GM12878 (cell line): ENCODE measurements around the gene SNX32. TPM values are rescaled to one million over a fixed set of nuclear protein-coding genes. Genes with fewer than 3 reads are reported as not detected.

Experiments
- ATAC-seq: fragments of 200-7000 bp; cut with Tn5 transposase; 3 replicates; pipeline ENCODE4 v1.9.1; 2020; ENCODE audit warnings: mild to moderate bottlenecking, moderate library complexity
- BruUV-seq: library from RNA; stranded (reverse); fragments of 400-500 nt; replicated peaks from 2 replicates; lab custom pipeline; 2021; lab: Mats Ljungman, UMichigan
- CTCF ChIA-PET: fragments of 300-600 bp; sonication (Branson Sonifier 250); formaldehyde crosslinking; extraction: SDS; loops from one replicate; lab custom pipeline; 2021; ENCODE audit warnings: inconsistent platforms; lab: Yijun Ruan, JAX
- POLR2A ChIA-PET: fragments of 350-600 bp; formaldehyde crosslinking; extraction: SDS; loops from one replicate; lab custom pipeline; 2021; ENCODE audit warnings: inconsistent platforms; lab: Charles Lee
- RAD21 ChIA-PET: fragments of 300-600 bp; sonication (Branson Sonifier 250); formaldehyde crosslinking; loops from one replicate; lab custom pipeline; 2023; ENCODE audit warnings: antibody characterized with exemption; ENCODE audit not compliant: unreplicated experiment; lab: Charles Lee
- SMC1A ChIA-PET: fragments of 300-600 bp; sonication (Branson Sonifier 250); formaldehyde crosslinking; loops from one replicate; lab custom pipeline; 2023; ENCODE audit not compliant: unreplicated experiment, uncharacterized antibody; lab: Charles Lee
- DNase-seq: peaks from one replicate; pipeline ENCODE4 v3.0.0-alpha.2; 2011; ENCODE audit warnings: low read depth, low spot score
- FAIRE-seq: peaks from 3 replicates; lab custom pipeline; 2011; peaks lifted over from hg19 to GRCh38; lab: Jason Lieb, UNC
- H2AFZ ChIP-seq: 2 replicates; pipeline ENCODE4 v1.6.0; 2011; ENCODE audit warnings: low read depth, low read length, control low read depth; ENCODE audit not compliant: control insufficient read depth
- H3K27ac ChIP-seq: 2 replicates; pipeline ENCODE4 v1.5.1; 2011; ENCODE audit warnings: control low read depth; ENCODE audit not compliant: control insufficient read depth, insufficient read depth
- H3K27me3 ChIP-seq, 2 experiments: replicated peaks in 1 of 2; 2 replicates each; pipeline versions ENCODE4 v1.6.0 to v1.6.1; 2011; ENCODE audit warnings: low read length in 1 of 2; ENCODE audit not compliant: control insufficient read depth in 2 of 2, insufficient read depth in 2 of 2
- H3K36me3 ChIP-seq, 2 experiments: 2 replicates each; pipeline ENCODE4 v1.5.1; 2011; ENCODE audit warnings: low read length in 1 of 2; ENCODE audit not compliant: control insufficient read depth in 2 of 2, insufficient read depth in 2 of 2
- H3K4me1 ChIP-seq: 2 replicates; pipeline ENCODE4 v1.6.1; 2011; ENCODE audit warnings: mild to moderate bottlenecking, low read length, moderate library complexity, mixed read lengths; ENCODE audit not compliant: control insufficient read depth, insufficient read depth
- H3K4me2 ChIP-seq: 2 replicates; pipeline ENCODE4 v1.6.0; 2011; ENCODE audit warnings: control low read depth; ENCODE audit not compliant: control insufficient read depth, insufficient read depth
- H3K4me3 ChIP-seq: fragments of 200-600 bp; sonication (generic); 2 replicates; pipeline ENCODE4 v1.5.1; 2016
- H3K79me2 ChIP-seq: 2 replicates; pipeline ENCODE4 v1.6.0; 2011; ENCODE audit warnings: low read length; ENCODE audit not compliant: control insufficient read depth, insufficient read depth
- H3K9ac ChIP-seq: 2 replicates; pipeline ENCODE4 v1.8.0; 2011; ENCODE audit warnings: low read length, control low read depth, mixed read lengths; ENCODE audit not compliant: control insufficient read depth, insufficient read depth
- H3K9me3 ChIP-seq: replicated peaks from 3 replicates; pipeline ENCODE4 v1.5.1; 2011; ENCODE audit warnings: mild to moderate bottlenecking, low read length; ENCODE audit not compliant: control insufficient read depth, insufficient read depth
- H4K20me1 ChIP-seq: 2 replicates; pipeline ENCODE4 v1.6.0; 2011; ENCODE audit not compliant: control insufficient read depth, insufficient read depth
- CBX3 ChIP-seq: fragments of 200-600 bp; sonication (generic); IDR thresholded peaks from 2 replicates; pipeline ENCODE4 v1.6.1; 2016; ENCODE audit warnings: low read depth, borderline replicate concordance
- CEBPB ChIP-seq, 2 experiments: fragments of 150-350 bp in 1 of 2; IDR thresholded peaks; 2 replicates each; pipeline ENCODE4 v1.6.1; 2012 to 2014; ENCODE audit warnings: low read depth in 2 of 2, low read length in 2 of 2, borderline replicate concordance in 1 of 2, inconsistent platforms in 1 of 2
- CUX1 ChIP-seq: IDR thresholded peaks from 2 replicates; pipeline ENCODE4 v1.6.1; 2012; ENCODE audit warnings: improper control_type of control experiment, low read depth, low read length; ENCODE audit not compliant: insufficient replicate concordance
- ESRRA ChIP-seq: IDR thresholded peaks from 2 replicates; pipeline ENCODE4 v1.6.1; 2012; ENCODE audit warnings: mild to moderate bottlenecking, low read length, improper control_type of control experiment
- EZH2 ChIP-seq: IDR thresholded peaks from 2 replicates; pipeline ENCODE4 v1.6.1; 2012; ENCODE audit warnings: low read depth, mild to moderate bottlenecking, control low read depth, inconsistent platforms, low read length, borderline replicate concordance; ENCODE audit not compliant: control insufficient read depth
- FOXM1 ChIP-seq: IDR thresholded peaks from 2 replicates; pipeline ENCODE4 v1.6.1; 2012; ENCODE audit warnings: low read depth, mild to moderate bottlenecking, inconsistent platforms, low read length, moderate library complexity
- HDAC6 ChIP-seq: fragments of 200-600 bp; sonication (generic); IDR thresholded peaks from one replicate; pipeline ENCODE4 v1.8.0; 2017; ENCODE audit warnings: antibody characterized with exemption; ENCODE audit not compliant: unreplicated experiment
- KAT2A ChIP-seq: conservative IDR thresholded peaks from 2 replicates; pipeline ENCODE4 v1.6.1; 2011; ENCODE audit warnings: low read depth, low read length; ENCODE audit not compliant: control insufficient read depth
- NFIC ChIP-seq: IDR thresholded peaks from 2 replicates; pipeline ENCODE4 v1.6.1; 2012; ENCODE audit warnings: low read depth, mild to moderate bottlenecking, inconsistent platforms, low read length, moderate library complexity
- SKIL ChIP-seq: fragments of 450-650 bp; IDR thresholded peaks from 2 replicates; pipeline ENCODE4 v1.6.1; 2017; ENCODE audit warnings: mild to moderate bottlenecking, low read depth, inconsistent platforms; ENCODE audit not compliant: poor library complexity, severe bottlenecking
- TCF7 ChIP-seq: IDR thresholded peaks from 2 replicates; pipeline ENCODE4 v1.6.1; 2014; ENCODE audit warnings: antibody characterized with exemption, borderline replicate concordance
- WGBS: methylation state at CpG from one replicate; pipeline ENCODE4 v1.1.6; 2016; ENCODE audit warnings: low lambda C conversion rate; ENCODE audit not compliant: insufficient replicate concordance, insufficient coverage; ENCODE audit errors: missing lambda C conversion rate; 5-methylcytosine and 5-hydroxymethylcytosine counted together
- in situ Hi-C: fragments of 300-500 bp; cut with MboI; formaldehyde crosslinking; loops from 9 replicates; pipeline ENCODE4 v1.14.3; 2018; ENCODE audit warnings: mixed read lengths
- intact Hi-C: fragments of 100-400 bp; cut with micrococcal nuclease; formaldehyde crosslinking; loops from one replicate; pipeline ENCODE4 v1.14.2; 2022; ENCODE audit not compliant: unreplicated experiment
- polyA plus RNA-seq, 11 experiments: library from polyadenylated mRNA; depleted of rRNA in 4 of 11; unstranded in 6 of 11; stranded (reverse) in 5 of 11; fragments of >200 nt; fragmentation: Nextera tagmentation in 4 of 11; fragmentation: Illumina TruSeq in 1 of 11; extraction: Ambion mirVana in 4 of 11; extraction: Trizol in 1 of 11; gene quantifications; 1 replicate in 1 of 11; 2 replicates in 10 of 11; pipeline versions ENCODE4 v1.2.1 to v1.2.3, GENCODE V29; 2011 to 2016; ENCODE audit warnings: inconsistent platforms in 2 of 11, missing spikeins in 2 of 11, low read depth in 1 of 11
- total RNA-seq, 4 experiments: library from RNA; depleted of rRNA in 3 of 4; stranded (reverse); fragments of >200 nt in 3 of 4; fragmentation: Illumina TruSeq in 1 of 4; extraction: Trizol in 1 of 4; gene quantifications; 2 replicates each; pipeline versions ENCODE4 v1.2.1 to v1.2.3, GENCODE V29; 2013 to 2021
- TF ChIP-seq, protein P1 (sequence below): IDR thresholded peaks from 2 replicates; pipeline ENCODE4 v1.6.1; 2011; ENCODE audit warnings: low read depth, mild to moderate bottlenecking, low read length, moderate library complexity, borderline replicate concordance; ENCODE audit errors: extremely low read depth

Gene SNX32
- total and polyA plus RNA-seq, 10 of the 15 experiments (the other 5 are each of a cell fraction or from before 2014, with no cell fraction given) = 0.04 to 1.5 (median 0.11) TPM; not detected in 1

DNA sequence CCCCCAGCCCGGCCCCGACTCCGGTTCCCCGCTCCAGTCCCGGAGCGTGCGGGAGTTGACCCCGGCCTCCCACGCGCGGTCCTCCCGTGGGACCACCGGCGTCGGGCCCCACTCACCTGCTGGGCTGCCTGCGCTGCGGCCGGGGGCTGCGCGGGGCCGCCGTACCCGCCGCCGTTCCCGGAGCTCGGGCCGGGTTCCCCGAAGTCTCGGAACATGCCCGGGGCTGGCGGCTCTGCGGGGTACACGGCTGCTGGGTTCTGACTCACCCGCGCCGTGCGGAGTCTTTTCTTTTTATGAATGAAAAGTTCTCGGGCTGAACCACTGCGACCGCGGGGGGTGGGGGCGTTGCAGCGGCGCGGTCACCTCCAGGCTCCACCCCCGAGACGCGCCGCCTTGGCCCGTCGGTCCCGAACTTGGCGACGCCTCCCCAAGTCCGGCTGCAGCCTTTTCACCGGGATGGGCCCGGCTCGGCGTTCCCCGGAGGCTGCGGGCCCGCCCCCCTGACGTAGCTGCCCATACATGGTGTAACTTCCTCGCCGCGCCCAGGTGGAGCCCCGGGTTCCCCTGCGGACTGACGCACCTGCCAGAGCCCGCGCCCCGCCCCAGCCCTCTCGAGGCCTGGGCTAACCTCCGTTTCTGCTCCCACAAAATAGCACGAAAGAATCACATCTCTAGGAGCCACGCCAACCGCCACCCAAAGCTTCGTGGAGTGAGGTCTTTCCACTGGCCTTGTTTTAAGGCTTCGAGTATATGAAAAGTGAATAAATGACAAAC, 66.5 kb downstream of the SNX32 start, which contains the start of gene FOSL1:
FOSL1 (minus strand) TSS at position 264 of the 774 bp plus-strand sequence; CDS start at position 215, 49 bp downstream.
- ChIA-PET CTCF (interaction anchor here (0.6 to 6.5 kb wide), 4 partner anchors 11 to 87 kb away, joined by 3 to 67 read pairs (median 12); partner anchors contain the start of genes CCDC85B and FIBP), SMC1A (interaction anchor here (0.8 to 5.6 kb wide), 4 partner anchors 11 to 91 kb away, joined by 3 to 47 read pairs (median 5); partner anchors contain the start of genes CCDC85B and FIBP), RAD21 (interaction anchor here (0.5 to 2.6 kb wide), 4 partner anchors 9 to 199 kb away, joined by 4 to 23 read pairs (median 5); partner anchors contain the start of genes CCDC85B and MUS81), POLR2A (interaction anchor here (0.6 to 4.9 kb wide), 6 partner anchors 9 to 226 kb away, joined by 3 to 67 read pairs (median 6); partner anchors contain the start of genes CCDC85B and FIBP)
- Histone ChIP-seq H3K4me3 (peak within 1 kb of the TSS; percentile 84), H3K9me3 (no peaks in the 10 kb centered on the region), H3K9ac (peak within 1 kb of the TSS; percentile 3), H4K20me1 (no peaks in the 10 kb centered on the region), H3K79me2 (peaks cover 9% of the 10 kb centered on the region), H3K27me3 (no peaks in the 10 kb centered on the region; a peak in 1 of 4 replicates), H3K4me1 (0 out of 2 replicates have a peak, but pooled peaks cover 6% of the 10 kb centered on the region), H3K4me2 (peak within 1 kb of the TSS; percentile 86), H3K27ac (peak within 1 kb of the TSS; percentile 9; the same call in 1 of the 2 replicates), H3K36me3 (no peaks in the 10 kb centered on the region), H2AFZ (peak within 1 kb of the TSS; percentile 64)
- in situ Hi-C loops = no loop called here
- DNase-seq = peak; percentile 57
- 2% methylated on average over 71 of the region's 80 CpGs for whole genome bisulfite sequencing
- ATAC-seq = peak; percentile 89
- FAIRE-seq = peak; percentile 56
- no TSS peak for BruUV-seq
- intact Hi-C loops = no loop called here
- TF ChIP-seq EZH2 (no peak), CUX1 (no peak), ESRRA (no peak), SKIL (no peak), NFIC (no peak; the same call in 1 of the 2 replicates), FOXM1 (no peak), HDAC6 (peak; percentile 20), CEBPB (IDR thresholded peaks at IDR 0.05; ENCODE audit: borderline replicate concordance in 1 of 2, low read depth in 2 of 2, low read length in 2 of 2) (no peak), TCF7 (no peak), KAT2A (no peak), CBX3 (no peak)
- TF ChIP-seq, protein P1, sequence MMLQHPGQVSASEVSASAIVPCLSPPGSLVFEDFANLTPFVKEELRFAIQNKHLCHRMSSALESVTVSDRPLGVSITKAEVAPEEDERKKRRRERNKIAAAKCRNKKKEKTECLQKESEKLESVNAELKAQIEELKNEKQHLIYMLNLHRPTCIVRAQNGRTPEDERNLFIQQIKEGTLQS = no peak
